Neural progenitor cell (in vitro differentiated cells): ENCODE data around the gene PLB1.

Experiments used
- CTCF ChIP-seq: fragments of 200-600 bp; sonication (generic); IDR thresholded peaks from 2 replicates; pipeline ENCODE4 v1.5.1; 2017; ENCODE audit warnings: antibody characterized with exemption, mild to moderate bottlenecking
- EZH2 ChIP-seq: fragments of 200-600 bp; sonication (generic); IDR thresholded peaks from 2 replicates; pipeline ENCODE4 v1.6.1; 2017; ENCODE audit warnings: antibody characterized with exemption, mild to moderate bottlenecking, moderate library complexity
- EZH2phosphoT487 ChIP-seq: fragments of 200-600 bp; sonication (generic); IDR thresholded peaks from 2 replicates; pipeline ENCODE4 v1.6.1; 2017; ENCODE audit warnings: antibody characterized with exemption

GRCh38 chr2:28619213-28620196, 123.6 kb downstream of the PLB1 start:
- no peak for TF ChIP-seq CTCF
- no peak for TF ChIP-seq EZH2
- no peak for TF ChIP-seq EZH2phosphoT487
